HS-27A (cell line): Measurements from ENCODE around the gene ETNK1.

ENCODE experiments used
- DNase-seq: peaks from one replicate; pipeline ENCODE4 v3.0.0-alpha.2; 2012; ENCODE audit warnings: low read depth, missing footprints

The ETNK1 gene

GRCh38 chr12:22634883-22635282, 9.9 kb downstream of the ETNK1 start:
- no peak for DNase-seq

- DNase-seq: no peak
These were observed 10.8 kb downstream of the ETNK1 start for GRCh38 chr12:22635812-22636211.

- no peak for DNase-seq
These were observed 15.9 kb downstream of the ETNK1 start for GRCh38 chr12:22640851-22641250.

GRCh38 chr12:22641353-22642053, 16.5 kb downstream of the ETNK1 start:
- no peak for DNase-seq

GRCh38 chr12:22648668-22649067, 23.7 kb downstream of the ETNK1 start:
- no peak for DNase-seq

- DNase-seq: no peak
These were observed 28.1 kb downstream of the ETNK1 start for GRCh38 chr12:22653075-22653474.

GRCh38 chr12:22653791-22654190, 28.8 kb downstream of the ETNK1 start:
- DNase-seq: no peak

- no peak for DNase-seq
These were observed 31.4 kb downstream of the ETNK1 start for GRCh38 chr12:22656376-22656775.

- DNase-seq: no peak
These were observed 31.9 kb downstream of the ETNK1 start for GRCh38 chr12:22656831-22657230.

GRCh38 chr12:22657538-22657937, 32.6 kb downstream of the ETNK1 start:
- DNase-seq: no peak

- DNase-seq: peak; percentile 24
These were observed 33.2 kb downstream of the ETNK1 start for GRCh38 chr12:22658214-22658613.

- no peak for DNase-seq
These were observed 37.4 kb downstream of the ETNK1 start for GRCh38 chr12:22662356-22662755.

- no peak for DNase-seq
These were observed 40.5 kb downstream of the ETNK1 start for GRCh38 chr12:22665476-22665875.

- DNase-seq: no peak
These were observed 42.2 kb downstream of the ETNK1 start for GRCh38 chr12:22667122-22667521.

GRCh38 chr12:22668441-22668840, 43.5 kb downstream of the ETNK1 start:
- DNase-seq: no peak

- no peak for DNase-seq
These were observed 45.8 kb downstream of the ETNK1 start for GRCh38 chr12:22670762-22671161.

GRCh38 chr12:22672951-22673350, 48.0 kb downstream of the ETNK1 start:
- DNase-seq: peak; percentile 64

- DNase-seq: no peak
These were observed 53.0 kb downstream of the ETNK1 start for GRCh38 chr12:22677781-22678574.

GRCh38 chr12:22682663-22683062, 57.7 kb downstream of the ETNK1 start:
- no peak for DNase-seq

GRCh38 chr12:22683131-22683530, 58.2 kb downstream of the ETNK1 start:
- no peak for DNase-seq

- DNase-seq: no peak
These were observed 59.5 kb downstream of the ETNK1 start for GRCh38 chr12:22684140-22685118.

GRCh38 chr12:22686193-22686592, 61.2 kb downstream of the ETNK1 start:
- no peak for DNase-seq
